Activated T-cell treated with anti-CD3 and anti-CD28 coated beads for 48 hours (primary cell): ENCODE measurements around the gene RAB10.
A peak's percentile ranks its signal among the peaks of the same experiment; 100 is the strongest.

Experiments used
- DNase-seq: peaks from one replicate; pipeline ENCODE4 v3.0.0-alpha.2; 2020; ENCODE audit warnings: low read depth

The RAB10 gene

DNA sequence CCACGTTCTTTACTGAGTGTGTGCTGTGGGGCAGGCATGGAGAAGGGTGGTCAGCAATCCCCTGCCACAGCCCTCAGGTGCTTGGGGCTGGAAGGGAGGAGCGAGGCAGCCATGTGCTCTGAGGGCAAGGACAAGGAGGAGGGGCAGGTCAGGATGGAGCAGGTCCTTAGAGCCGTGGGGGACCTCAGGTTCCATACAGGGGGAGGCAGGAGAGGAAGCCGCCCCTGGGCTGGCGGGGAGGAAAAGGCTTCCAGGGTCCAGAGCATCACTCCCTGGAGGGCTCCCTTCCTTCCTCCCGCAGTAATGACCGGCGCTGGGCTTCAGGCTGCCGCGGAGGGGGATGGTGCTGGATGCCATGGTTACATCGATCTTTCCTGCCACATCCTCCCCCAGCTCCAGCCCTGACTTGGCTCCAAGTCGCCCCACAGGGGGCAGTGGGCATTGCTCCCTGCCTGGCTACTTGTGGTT lies 145.6 kb downstream of the RAB10 start:
- no peak for DNase-seq

DNA sequence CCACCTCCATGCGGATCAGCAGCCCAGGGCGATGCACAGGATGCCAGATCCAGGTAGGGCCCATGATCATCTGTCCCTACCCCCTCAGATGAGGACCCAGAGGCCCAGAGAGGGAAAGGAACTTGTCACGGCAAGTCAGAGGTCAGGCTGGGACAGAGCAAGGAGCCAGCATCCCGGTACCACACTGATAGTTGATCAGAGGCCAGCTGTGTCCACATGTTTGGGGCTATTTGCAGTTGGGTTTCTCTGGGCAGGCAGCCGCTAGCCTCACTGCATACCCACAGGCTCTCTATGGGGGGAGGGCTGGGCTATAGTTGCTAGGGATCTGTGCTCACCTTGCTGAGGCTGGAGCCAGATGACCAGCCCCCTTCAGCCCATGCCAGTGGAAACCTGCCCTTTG lies 148.6 kb downstream of the RAB10 start:
- no peak for DNase-seq

GRCh38 chr2:26182887-26183630 lies 149.2 kb downstream of the RAB10 start:
- DNase-seq, result no peak

DNA sequence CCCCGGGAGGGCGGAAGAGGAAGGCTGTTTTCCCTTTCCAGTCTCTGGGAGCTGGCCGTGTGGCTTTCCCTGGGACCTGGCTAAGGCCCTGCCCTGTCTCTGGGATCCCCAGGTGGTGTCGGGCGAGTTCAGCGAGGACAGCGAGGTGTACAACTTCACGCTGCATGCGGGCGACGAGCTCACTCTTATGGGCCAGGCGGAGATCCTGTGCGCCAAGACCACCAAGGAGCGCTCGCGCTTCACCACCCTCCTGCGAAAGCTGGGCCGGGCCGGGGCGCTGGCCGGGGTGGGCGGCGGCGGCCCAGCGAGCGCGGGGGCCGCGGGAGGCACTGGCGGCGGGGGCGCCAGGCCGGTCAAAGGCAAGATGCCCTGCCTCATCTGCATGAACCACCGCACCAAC lies 150.2 kb downstream of the RAB10 start:
- DNase-seq, result no peak

GRCh38 chr2:26184555-26185303 lies 150.8 kb downstream of the RAB10 start:
- DNase-seq, result peak; percentile 84

GRCh38 chr2:26185304-26185928 lies 151.5 kb downstream of the RAB10 start:
- DNase-seq, result no peak

- no peak for DNase-seq
These were observed 152.3 kb downstream of the RAB10 start for GRCh38 chr2:26185954-26186770.
